GM21576 (cell line): ENCODE data around the gene IRS1.

Experiments
- ATAC-seq: cut with Tn5 transposase; IDR thresholded peaks from one replicate; pipeline ENCODE4 v1.9.1; 2021; ENCODE audit warnings: mild to moderate bottlenecking, moderate library complexity; ENCODE audit not compliant: unreplicated experiment

The IRS1 gene

GRCh38 chr2:226727251-226727650, 72.4 kb downstream of the IRS1 start:
- ATAC-seq: no peak

GRCh38 chr2:226726546-226726945, 73.1 kb downstream of the IRS1 start:
- ATAC-seq: no peak

- no peak for ATAC-seq
Measured at GRCh38 chr2:226725126-226725860, 74.3 kb downstream of the IRS1 start.

- ATAC-seq: no peak
Measured at GRCh38 chr2:226721541-226721940, 78.1 kb downstream of the IRS1 start.

- no peak for ATAC-seq
Measured at GRCh38 chr2:226720948-226721347, 78.7 kb downstream of the IRS1 start.

GRCh38 chr2:226717719-226718118, 81.9 kb downstream of the IRS1 start:
- no peak for ATAC-seq

- no peak for ATAC-seq
Measured at GRCh38 chr2:226716126-226716525, 83.5 kb downstream of the IRS1 start.

GRCh38 chr2:226715347-226715990, 84.2 kb downstream of the IRS1 start:
- ATAC-seq: no peak

- no peak for ATAC-seq
Measured at GRCh38 chr2:226712941-226713340, 86.7 kb downstream of the IRS1 start.

GRCh38 chr2:226711606-226712296, 87.9 kb downstream of the IRS1 start:
- ATAC-seq: no peak

- ATAC-seq: no peak
Measured at GRCh38 chr2:226707499-226707898, 92.1 kb downstream of the IRS1 start.

GRCh38 chr2:226705965-226706364, 93.7 kb downstream of the IRS1 start:
- ATAC-seq: no peak

- no peak for ATAC-seq
Measured at GRCh38 chr2:226705133-226705886, 94.3 kb downstream of the IRS1 start.

GRCh38 chr2:226703514-226703913, 96.1 kb downstream of the IRS1 start:
- no peak for ATAC-seq

GRCh38 chr2:226702376-226702775, 97.2 kb downstream of the IRS1 start:
- no peak for ATAC-seq

- no peak for ATAC-seq
Measured at GRCh38 chr2:226701052-226701451, 98.6 kb downstream of the IRS1 start.

- ATAC-seq: no peak
Measured at GRCh38 chr2:226699321-226699720, 100.3 kb downstream of the IRS1 start.

GRCh38 chr2:226698671-226699070, 100.9 kb downstream of the IRS1 start:
- ATAC-seq: no peak

GRCh38 chr2:226694586-226695284, 104.9 kb downstream of the IRS1 start:
- ATAC-seq: no peak

- no peak for ATAC-seq
Measured at GRCh38 chr2:226694149-226694548, 105.5 kb downstream of the IRS1 start.

- ATAC-seq: no peak
Measured at GRCh38 chr2:226693521-226693920, 106.1 kb downstream of the IRS1 start.
